Ovary (tissue), 9 donors: Measurements from ENCODE around the gene CSGALNACT2. TPM values are rescaled to one million over a fixed set of nuclear protein-coding genes. Genes with fewer than 3 reads are reported as not detected.

ENCODE experiments used
- DNase-seq, 5 donors: peaks; one replicate each; pipeline ENCODE4 v3.0.0-alpha.2; 2019 to 2020
- H3K27ac ChIP-seq, 2 donors: fragments of 200-600 bp; one replicate each; pipeline versions ENCODE4 v1.5.1 to v1.8.0; 2019 to 2022
- H3K27me3 ChIP-seq: fragments of 200-600 bp; one replicate; pipeline ENCODE4 v1.8.0; 2022
- H3K36me3 ChIP-seq: fragments of 200-600 bp; sonication (generic); one replicate; pipeline ENCODE4 v1.5.1; 2019
- H3K4me1 ChIP-seq: one replicate; pipeline ENCODE4 v1.8.1; 2013; ENCODE audit warnings: mild to moderate bottlenecking, moderate library complexity; ENCODE audit not compliant: insufficient read depth
- H3K4me3 ChIP-seq: fragments of 200-600 bp; sonication (generic); one replicate; pipeline ENCODE4 v1.5.1; 2017
- H3K9me3 ChIP-seq, 2 donors: fragments of 200-600 bp in 1 of 2; sonication (generic) in 1 of 2; one replicate each; pipeline versions ENCODE4 v1.5.1 to v1.8.1; 2013 to 2019; ENCODE audit warnings: mild to moderate bottlenecking in 1 of 2, moderate library complexity in 1 of 2
- EP300 ChIP-seq: sonication (generic); formaldehyde crosslinking; IDR thresholded peaks from one replicate; pipeline ENCODE4 v1.6.1; 2017; ENCODE audit warnings: antibody characterized with exemption
- POLR2A ChIP-seq: fragments of 450-650 bp; IDR thresholded peaks from one replicate; pipeline ENCODE4 v1.6.1; 2017; ENCODE audit warnings: antibody characterized with exemption, mild to moderate bottlenecking, moderate library complexity
- WGBS, 3 donors: extraction: QIAGEN DNeasy Blood & Tissue Kit in 1 of 3; methylation state at CpG; one replicate each; pipeline versions ENCODE4 v1.1.5 to v1.1.7; 2013 to 2017; 5-methylcytosine and 5-hydroxymethylcytosine counted together
- intact Hi-C, 4 donors: fragments of 100-400 bp; cut with DNase I; formaldehyde crosslinking; loops; one replicate each; pipeline versions ENCODE4 v1.11.0 to v1.15.1; 2022 to 2023
- polyA plus RNA-seq, 2 donors: library from polyadenylated mRNA; stranded (reverse); fragments of 200-250 nt in 1 of 2; fragments of 350-450 nt in 1 of 2; fragmentation: Illumina TruSeq in 1 of 2; extraction: RNeasy Lipid Tissue Mini Kit (QIAGEN cat#74804) in 1 of 2; gene quantifications; one replicate each; pipeline ENCODE4 v1.2.3, GENCODE V29; 2013 to 2014
- total RNA-seq, 7 donors: library from RNA; depleted of rRNA in 2 of 7; stranded (reverse); fragments of >200 nt in 2 of 7; fragmentation: NEBNext Ultra II Directional in 3 of 7; extraction: Animal tissue kit (Norgen Biotek cat#: 25700) in 3 of 7; gene quantifications; one replicate each; pipeline versions ENCODE4 v1.1.0 to v1.2.4, GENCODE V29; 2016 to 2023
- TF ChIP-seq, protein P1 (sequence below), 3 donors: fragments of 450-650 bp in 2 of 3; fragments of 200-600 bp in 1 of 3; IDR thresholded peaks; one replicate each; pipeline versions ENCODE4 v1.5.1 to v1.8.0; 2016 to 2022; ENCODE audit warnings: antibody characterized with exemption in 3 of 3, mild to moderate bottlenecking in 1 of 3
- donor health status: DM: no; HTN: no; CAD: no; lungs with moderate emphysema.
- donor health status: DM: no; HTN: no; CAD: no.
- donor health status: Bipolar disorder and iron deficiency.
- donor health status: DM: yes; HTN: yes; CAD: no.
- donor health status: DM: no; HTN: no; CAD: no.
- donor health status: DM: yes; HTN: yes; CAD: no.

The CSGALNACT2 gene
- total and polyA plus RNA-seq, 9 donors: 14.8 to 27.2 (median 21.8) TPM

GRCh38 chr10:43166207-43166879 lies 28.1 kb downstream of the CSGALNACT2 start:
- H3K27me3 ChIP-seq: no peaks in the 10 kb centered on the region
- no peaks in the 10 kb centered on the region for H3K9me3 ChIP-seq
- intact Hi-C loops: no loop called here
- H3K4me1 ChIP-seq: no peaks in the 10 kb centered on the region
- no peak overlapping the region for H3K27ac ChIP-seq
- no peaks in the 10 kb centered on the region for H3K36me3 ChIP-seq
- TF ChIP-seq EP300 (no peak), POLR2A (no peak)
- 79 to 85% (median 82%) methylated on average over 6 of the region's 6 CpGs for WGBS, 3 donors
- no peak for DNase-seq
- H3K4me3 ChIP-seq: no peak overlapping the region

- DNase-seq: no peak
- Histone ChIP-seq H3K36me3 (no peaks in the 10 kb centered on the region), H3K4me1 (no peaks in the 10 kb centered on the region), H3K27me3 (no peaks in the 10 kb centered on the region), H3K27ac (no peak overlapping the region), H3K4me3 (no peak overlapping the region), H3K9me3 (no peaks in the 10 kb centered on the region)
- intact Hi-C loops: no loop called here
- TF ChIP-seq, protein P1, sequence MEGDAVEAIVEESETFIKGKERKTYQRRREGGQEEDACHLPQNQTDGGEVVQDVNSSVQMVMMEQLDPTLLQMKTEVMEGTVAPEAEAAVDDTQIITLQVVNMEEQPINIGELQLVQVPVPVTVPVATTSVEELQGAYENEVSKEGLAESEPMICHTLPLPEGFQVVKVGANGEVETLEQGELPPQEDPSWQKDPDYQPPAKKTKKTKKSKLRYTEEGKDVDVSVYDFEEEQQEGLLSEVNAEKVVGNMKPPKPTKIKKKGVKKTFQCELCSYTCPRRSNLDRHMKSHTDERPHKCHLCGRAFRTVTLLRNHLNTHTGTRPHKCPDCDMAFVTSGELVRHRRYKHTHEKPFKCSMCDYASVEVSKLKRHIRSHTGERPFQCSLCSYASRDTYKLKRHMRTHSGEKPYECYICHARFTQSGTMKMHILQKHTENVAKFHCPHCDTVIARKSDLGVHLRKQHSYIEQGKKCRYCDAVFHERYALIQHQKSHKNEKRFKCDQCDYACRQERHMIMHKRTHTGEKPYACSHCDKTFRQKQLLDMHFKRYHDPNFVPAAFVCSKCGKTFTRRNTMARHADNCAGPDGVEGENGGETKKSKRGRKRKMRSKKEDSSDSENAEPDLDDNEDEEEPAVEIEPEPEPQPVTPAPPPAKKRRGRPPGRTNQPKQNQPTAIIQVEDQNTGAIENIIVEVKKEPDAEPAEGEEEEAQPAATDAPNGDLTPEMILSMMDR (IDR thresholded peaks at IDR 0.05): no peak
- TF ChIP-seq POLR2A (no peak), EP300 (no peak)
Observed at GRCh38 chr10:43166880-43167497, 28.7 kb downstream of the CSGALNACT2 start.

GRCh38 chr10:43167498-43167889 lies 29.2 kb downstream of the CSGALNACT2 start:
- H3K4me1 ChIP-seq: no peaks in the 10 kb centered on the region
- H3K4me3 ChIP-seq: no peak overlapping the region
- no peak for TF ChIP-seq POLR2A
- TF ChIP-seq, protein P1 (IDR thresholded peaks at IDR 0.05): no peak
- no peak for TF ChIP-seq EP300
- H3K27ac ChIP-seq: no peak overlapping the region
- WGBS, 3 donors: 96 to 98% (median 97%) methylated on average over 2 of the region's 2 CpGs
- intact Hi-C loops: no loop called here
- DNase-seq: no peak
- no peaks in the 10 kb centered on the region for H3K27me3 ChIP-seq
- H3K9me3 ChIP-seq: no peaks in the 10 kb centered on the region
- no peaks in the 10 kb centered on the region for H3K36me3 ChIP-seq

GRCh38 chr10:43170491-43170890 lies 32.2 kb downstream of the CSGALNACT2 start:
- no peak for DNase-seq
- 65 to 73% (median 72%) methylated on average over 2 of the region's 2 CpGs for WGBS, 3 donors
- Histone ChIP-seq H3K27ac (no peak overlapping the region), H3K27me3 (no peaks in the 10 kb centered on the region), H3K9me3 (no peaks in the 10 kb centered on the region), H3K4me1 (peaks cover 3% of the 10 kb centered on the region), H3K4me3 (no peak overlapping the region), H3K36me3 (no peaks in the 10 kb centered on the region)
- TF ChIP-seq POLR2A (no peak), EP300 (no peak)
- TF ChIP-seq, protein P1 (IDR thresholded peaks at IDR 0.05): no peak
- intact Hi-C loops: no loop called here

DNA sequence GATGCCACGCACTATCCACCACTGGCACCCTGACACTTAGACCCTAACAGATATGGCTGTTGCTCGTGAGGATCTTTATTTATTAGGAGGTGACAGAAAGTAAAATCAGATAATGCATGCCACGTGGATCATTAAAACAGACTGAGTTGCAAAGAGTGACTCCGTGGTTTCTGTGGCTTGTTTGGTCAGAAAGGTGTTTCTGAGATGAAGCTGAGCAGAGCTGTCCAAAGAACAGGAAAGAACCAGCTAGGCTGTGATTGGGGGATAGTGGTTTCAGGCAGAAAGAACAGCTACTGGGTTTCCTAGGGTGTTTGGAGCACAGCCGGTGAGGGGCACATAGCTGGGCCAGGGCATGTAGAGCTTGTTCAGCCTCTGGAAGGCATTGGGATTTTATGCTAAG lies 34.4 kb downstream of the CSGALNACT2 start:
- Histone ChIP-seq H3K4me1 (peaks cover 3% of the 10 kb centered on the region), H3K9me3 (no peaks in the 10 kb centered on the region), H3K4me3 (no peak overlapping the region), H3K27me3 (no peaks in the 10 kb centered on the region), H3K36me3 (no peaks in the 10 kb centered on the region), H3K27ac (no peak overlapping the region)
- TF ChIP-seq, protein P1 (IDR thresholded peaks at IDR 0.05): no peak
- no peak for TF ChIP-seq EP300
- no peak for TF ChIP-seq POLR2A
- intact Hi-C loops: no loop called here
- WGBS, 3 donors: 85 to 97% (median 96%) methylated on average over 5 of the region's 5 CpGs
- no peak for DNase-seq
